Bronchial epithelial cell (primary cell): ENCODE data around the gene CFAP46. TPM values are rescaled to one million over a fixed set of nuclear protein-coding genes. Genes with fewer than 3 reads are reported as not detected.

Experiments
- DNase-seq: peaks from one replicate; pipeline ENCODE4 v3.0.0-alpha.2; 2010; ENCODE audit warnings: low read depth
- FAIRE-seq: peaks from 2 replicates; lab custom pipeline; 2011; peaks lifted over from hg19 to GRCh38; lab: Jason Lieb, UNC
- H3K27me3 ChIP-seq: 2 replicates; pipeline ENCODE4 v1.5.1; 2011; ENCODE audit warnings: low read length; ENCODE audit not compliant: control insufficient read depth, insufficient read depth
- H3K36me3 ChIP-seq: 2 replicates; pipeline ENCODE4 v1.5.1; 2011; ENCODE audit warnings: low read length; ENCODE audit not compliant: control insufficient read depth, insufficient read depth
- H3K4me3 ChIP-seq: 2 replicates; pipeline ENCODE4 v1.5.1; 2011; ENCODE audit warnings: mild to moderate bottlenecking, low read depth, low read length, control low read depth
- CTCF ChIP-seq: IDR thresholded peaks from 2 replicates; pipeline ENCODE4 v1.5.1; 2011; ENCODE audit warnings: mild to moderate bottlenecking, moderate library complexity, low read length, control low read depth, inconsistent platforms; ENCODE audit not compliant: insufficient read depth, severe bottlenecking
- total RNA-seq: library from RNA; depleted of rRNA; stranded (reverse); fragments of >200 nt; gene quantifications from 2 replicates; pipeline ENCODE4 v1.2.1, GENCODE V29; 2014

CFAP46 gene
- total RNA-seq, 1 donor from 2014 or later: 0.26 TPM

- H3K27me3 ChIP-seq: no peaks in the 10 kb centered on the region
- H3K4me3 ChIP-seq: no peak overlapping the region
- FAIRE-seq (no peak), DNase-seq (no peak)
- H3K36me3 ChIP-seq: no peaks in the 10 kb centered on the region
- no peak for TF ChIP-seq CTCF
Measured at GRCh38 chr10:132811891-132812481, 130.4 kb downstream of the CFAP46 start.

GRCh38 chr10:132810807-132811700, 131.3 kb downstream of the CFAP46 start:
- Histone ChIP-seq H3K36me3 (no peaks in the 10 kb centered on the region), H3K4me3 (no peak overlapping the region), H3K27me3 (no peaks in the 10 kb centered on the region)
- no peak for FAIRE-seq
- no peak for TF ChIP-seq CTCF
- DNase-seq: no peak

GRCh38 chr10:132810141-132810806, 132.1 kb downstream of the CFAP46 start:
- no peaks in the 10 kb centered on the region for H3K27me3 ChIP-seq
- TF ChIP-seq CTCF: no peak
- FAIRE-seq: no peak
- H3K4me3 ChIP-seq: no peak overlapping the region
- no peak for DNase-seq
- H3K36me3 ChIP-seq: no peaks in the 10 kb centered on the region

GRCh38 chr10:132809232-132810140, 132.9 kb downstream of the CFAP46 start:
- Histone ChIP-seq H3K4me3 (no peak overlapping the region), H3K27me3 (no peaks in the 10 kb centered on the region), H3K36me3 (no peaks in the 10 kb centered on the region)
- FAIRE-seq: no peak
- no peak for DNase-seq
- no peak for TF ChIP-seq CTCF
